Muscle of leg (tissue), 16 donors: ENCODE measurements around the gene SARS2. TPM values are rescaled to one million over a fixed set of nuclear protein-coding genes. Genes with fewer than 3 reads are reported as not detected.

Experiments
- DNase-seq: peaks from one replicate; pipeline ENCODE4 v3.0.0; 2013
- H3K27ac ChIP-seq: one replicate; pipeline ENCODE4 v1.5.1; 2013; ENCODE audit warnings: mild to moderate bottlenecking, low read length, control low read depth
- H3K27me3 ChIP-seq: one replicate; pipeline ENCODE4 v1.6.1; 2013; ENCODE audit warnings: low read length; ENCODE audit not compliant: control insufficient read depth, insufficient read depth
- H3K36me3 ChIP-seq: one replicate; pipeline ENCODE4 v1.6.1; 2013; ENCODE audit warnings: low read length; ENCODE audit not compliant: control insufficient read depth, insufficient read depth
- H3K4me1 ChIP-seq: one replicate; pipeline ENCODE4 v1.6.1; 2013; ENCODE audit warnings: low read length; ENCODE audit not compliant: control insufficient read depth, insufficient read depth
- H3K4me3 ChIP-seq: one replicate; pipeline ENCODE4 v1.5.1; 2013; ENCODE audit warnings: low read length, control low read depth
- H3K9me3 ChIP-seq: replicated peaks from 2 replicates; pipeline ENCODE4 v1.6.1; 2013; ENCODE audit warnings: low read depth, low read length; ENCODE audit not compliant: control insufficient read depth
- WGBS: methylation state at CpG from one replicate; pipeline ENCODE4 v1.1.5; 2013; ENCODE audit warnings: missing lambda C conversion rate; ENCODE audit not compliant: insufficient coverage; 5-methylcytosine and 5-hydroxymethylcytosine counted together
- long read RNA-seq, 11 donors: transcript quantifications; one replicate each; lab custom pipeline, GENCODE V29; 2026
- polyA plus RNA-seq, 8 donors: library from polyadenylated mRNA; unstranded; fragments of 120-200 nt; gene quantifications; one replicate each; pipeline versions ENCODE4 v1.2.1 to v1.2.3, GENCODE V29; 2013; ENCODE audit warnings: inconsistent platforms in 1 of 8, low replicate concordance in 1 of 8; ENCODE audit not compliant: insufficient read length in 8 of 8, insufficient read depth in 1 of 8
- total RNA-seq: library from RNA; stranded (reverse); fragments of 120-200 nt; gene quantifications from one replicate; pipeline ENCODE4 v1.2.4, GENCODE V29; 2013

Gene SARS2, protein sequence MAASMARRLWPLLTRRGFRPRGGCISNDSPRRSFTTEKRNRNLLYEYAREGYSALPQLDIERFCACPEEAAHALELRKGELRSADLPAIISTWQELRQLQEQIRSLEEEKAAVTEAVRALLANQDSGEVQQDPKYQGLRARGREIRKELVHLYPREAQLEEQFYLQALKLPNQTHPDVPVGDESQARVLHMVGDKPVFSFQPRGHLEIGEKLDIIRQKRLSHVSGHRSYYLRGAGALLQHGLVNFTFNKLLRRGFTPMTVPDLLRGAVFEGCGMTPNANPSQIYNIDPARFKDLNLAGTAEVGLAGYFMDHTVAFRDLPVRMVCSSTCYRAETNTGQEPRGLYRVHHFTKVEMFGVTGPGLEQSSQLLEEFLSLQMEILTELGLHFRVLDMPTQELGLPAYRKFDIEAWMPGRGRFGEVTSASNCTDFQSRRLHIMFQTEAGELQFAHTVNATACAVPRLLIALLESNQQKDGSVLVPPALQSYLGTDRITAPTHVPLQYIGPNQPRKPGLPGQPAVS
- 18.0 TPM for total RNA-seq
- 10 to 100 TPM; 20.3 to 36.7 (median 26.9) TPM for polyA plus RNA-seq
- long read RNA-seq, donor 1, partial matches to known transcripts = 0 of 1 reads
- long read RNA-seq, donor 1, other reads (novel, unspliced or antisense) = 0 of 1 reads
- long read RNA-seq, donor 2 = 0 reads
- long read RNA-seq, donor 3, transcript SARS2-201 (16 exons, 2,057 nt) = major isoform, 6 of 6 reads
- long read RNA-seq, donor 3, partial matches to known transcripts = 0 of 6 reads
- long read RNA-seq, donor 3, other reads (novel, unspliced or antisense) = 0 of 6 reads
- long read RNA-seq, donor 4, partial matches to known transcripts = 0 of 2 reads
- long read RNA-seq, donor 4, other reads (novel, unspliced or antisense) = 0 of 2 reads
- long read RNA-seq, donor 5, partial matches to known transcripts = 0 of 5 reads
- long read RNA-seq, donor 5, other reads (novel, unspliced or antisense) = 0 of 5 reads
- long read RNA-seq, donor 6, transcript SARS2-201 (16 exons, 2,057 nt) = major isoform, 8 of 9 reads
- long read RNA-seq, donor 6, partial matches to known transcripts = 0 of 9 reads
- long read RNA-seq, donor 6, other reads (novel, unspliced or antisense) = 0 of 9 reads
- long read RNA-seq, donor 7, partial matches to known transcripts = 0 of 2 reads
- long read RNA-seq, donor 7, other reads (novel, unspliced or antisense) = 0 of 2 reads
- long read RNA-seq, donor 8, partial matches to known transcripts = 0 of 2 reads
- long read RNA-seq, donor 8, other reads (novel, unspliced or antisense) = 0 of 2 reads
- long read RNA-seq, donor 9, partial matches to known transcripts = 0 of 2 reads
- long read RNA-seq, donor 9, other reads (novel, unspliced or antisense) = 0 of 2 reads
- long read RNA-seq, donor 10, partial matches to known transcripts = 0 of 4 reads
- long read RNA-seq, donor 10, other reads (novel, unspliced or antisense) = 0 of 4 reads
- long read RNA-seq, donor 11, partial matches to known transcripts = 0 of 1 reads
- long read RNA-seq, donor 11, other reads (novel, unspliced or antisense) = 0 of 1 reads

DNA sequence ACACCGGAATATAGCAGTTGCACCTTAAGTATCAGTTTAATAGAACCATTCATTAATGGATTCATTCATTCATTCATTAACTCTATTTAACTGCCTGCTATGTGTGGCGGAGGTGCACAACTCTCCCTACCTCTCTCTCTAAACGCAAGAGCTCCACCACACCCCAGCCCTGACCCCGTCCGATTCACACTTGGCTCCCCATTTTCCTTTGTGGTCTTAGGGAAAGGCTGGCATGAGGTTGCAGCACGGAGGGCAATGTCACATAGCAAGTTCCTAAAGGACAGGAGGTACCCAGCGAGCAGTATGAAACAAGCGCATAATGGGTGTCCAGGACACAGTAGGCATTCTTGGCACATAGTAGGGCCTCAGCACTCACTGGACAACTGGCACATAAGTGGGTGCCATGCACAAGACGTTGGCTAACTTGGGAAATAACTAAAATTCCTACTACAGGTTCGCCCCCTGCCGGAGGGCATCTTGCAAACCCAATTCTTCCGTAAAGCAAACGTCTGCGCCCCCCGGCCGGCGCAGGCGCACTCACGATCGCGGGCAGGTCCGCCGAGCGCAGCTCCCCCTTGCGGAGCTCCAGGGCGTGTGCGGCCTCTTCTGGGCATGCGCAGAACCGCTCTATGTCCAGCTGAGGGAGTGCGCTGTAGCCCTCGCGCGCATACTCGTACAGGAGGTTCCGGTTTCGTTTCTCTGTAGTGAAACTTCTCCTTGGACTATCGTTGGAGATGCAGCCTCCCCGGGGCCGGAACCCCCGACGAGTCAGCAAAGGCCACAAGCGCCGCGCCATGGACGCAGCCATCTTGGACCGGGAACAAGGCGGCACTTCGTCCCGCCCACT, at the start of gene SARS2:
TSS of gene SARS2 (minus strand) at position 835 of the 847 bp plus-strand sequence. CDS start at position 808, 27 bp downstream.
- H3K9me3 ChIP-seq = peaks cover 4% of the 10 kb centered on the region
- 3% methylated on average over 49 of the region's 49 CpGs for WGBS

DNA sequence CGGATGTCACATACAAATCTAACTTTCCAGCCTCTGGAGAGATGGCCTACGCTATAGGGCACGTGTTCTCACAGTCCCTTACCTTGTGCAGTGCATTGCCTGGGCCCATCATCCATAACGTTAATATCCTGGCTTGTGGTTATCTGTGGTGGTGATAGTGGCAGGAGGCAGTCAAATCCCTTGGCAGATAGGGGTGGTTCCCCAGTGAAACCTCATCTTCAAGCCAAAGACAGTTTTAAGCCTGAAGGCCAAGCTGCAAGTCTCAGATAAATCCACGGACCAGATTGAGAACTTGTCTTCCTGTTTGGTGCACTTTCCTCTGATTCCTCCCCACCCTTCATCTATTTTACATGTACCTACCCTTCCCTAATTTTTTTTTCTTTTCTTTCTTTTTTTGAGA, 49.2 kb upstream of the SARS2 start:
- DNase-seq = no peak
- WGBS = 83% methylated on average over 1 of the region's 5 CpGs
- peaks cover 5% of the 10 kb centered on the region for H3K27me3 ChIP-seq
- peaks cover 11% of the 10 kb centered on the region for H3K4me1 ChIP-seq
- H3K9me3 ChIP-seq = peaks cover 7% of the 10 kb centered on the region
- no peak overlapping the region for H3K27ac ChIP-seq
- no peak overlapping the region for H3K4me3 ChIP-seq
- H3K36me3 ChIP-seq = no peaks in the 10 kb centered on the region

More for the DNA sequence above, at the start of gene SARS2:
- H3K4me1 ChIP-seq = peaks cover 13% of the 10 kb centered on the region
- peak within 1 kb of the TSS; percentile 95 for H3K27ac ChIP-seq
- DNase-seq = peak; percentile 96
- H3K27me3 ChIP-seq = no peaks in the 10 kb centered on the region
- peak within 1 kb of the TSS; percentile 81 for H3K4me3 ChIP-seq
- peaks cover 44% of the 10 kb centered on the region for H3K36me3 ChIP-seq

DNA sequence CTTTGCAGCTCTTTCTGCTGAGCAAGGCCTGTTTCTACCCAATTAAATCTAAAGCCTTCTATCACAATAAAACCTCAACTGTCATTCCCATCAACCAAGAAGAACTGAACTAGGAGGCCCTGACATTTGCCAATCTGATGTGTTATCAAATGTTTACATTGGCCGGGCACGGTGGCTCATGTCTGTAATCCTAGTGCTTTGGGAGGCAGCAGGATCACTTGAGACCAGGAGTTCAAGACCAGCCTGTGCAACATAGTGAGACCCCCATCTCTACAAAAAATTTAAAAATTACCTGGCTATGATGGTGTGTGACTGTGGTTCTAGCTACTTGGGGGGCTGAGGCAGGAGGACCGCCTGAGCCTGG, 47.7 kb upstream of the SARS2 start:
- DNase-seq = no peak
- Histone ChIP-seq H3K36me3 (no peaks in the 10 kb centered on the region), H3K4me3 (no peak overlapping the region), H3K27ac (no peak overlapping the region), H3K9me3 (peaks cover 7% of the 10 kb centered on the region), H3K27me3 (peaks cover 5% of the 10 kb centered on the region), H3K4me1 (peaks cover 13% of the 10 kb centered on the region)
- WGBS = no CpG with 5 or more reads among the region's 3 CpGs

DNA sequence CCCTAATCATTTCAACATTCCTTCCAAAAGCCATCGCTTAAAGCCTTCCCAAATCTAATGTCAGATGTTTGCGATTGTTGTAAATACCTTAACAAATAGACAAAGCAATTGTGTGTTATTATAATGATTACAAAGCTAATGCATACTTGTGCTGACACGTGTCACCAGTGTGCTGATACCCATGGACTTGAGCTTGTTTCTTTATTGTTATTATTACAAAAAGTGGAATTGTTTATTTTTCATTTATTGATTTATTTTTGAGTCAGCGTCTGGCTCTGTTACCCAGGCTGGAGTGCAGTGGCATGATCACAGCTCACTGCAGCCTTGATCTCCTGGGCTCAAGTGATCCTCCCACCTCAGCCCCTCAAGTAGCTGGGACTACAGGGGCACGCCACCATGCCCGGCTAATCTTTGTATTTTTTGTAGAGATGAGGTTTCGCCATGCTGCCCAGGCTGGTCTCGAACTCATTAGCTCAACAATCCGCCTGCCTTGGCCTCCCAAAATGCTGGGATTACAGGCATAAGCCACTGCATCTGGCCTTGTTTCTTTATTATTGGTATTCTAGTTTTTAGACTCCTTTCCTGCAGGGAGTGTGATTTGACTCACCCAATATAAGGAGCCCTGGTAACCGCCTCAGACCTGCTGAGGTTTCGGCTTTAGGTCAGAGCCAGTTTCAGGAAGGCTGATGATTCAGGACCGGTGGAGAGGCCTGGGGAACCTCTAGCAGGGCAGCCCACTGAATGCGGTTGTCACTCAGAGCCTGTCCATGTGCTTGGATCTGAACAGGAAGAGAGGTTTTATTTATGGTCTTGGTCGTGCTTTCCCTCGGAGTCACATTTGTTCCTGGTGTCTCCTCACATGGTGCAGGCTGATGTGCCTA, 47.1 kb upstream of the SARS2 start:
- Histone ChIP-seq H3K36me3 (no peaks in the 10 kb centered on the region), H3K9me3 (peaks cover 7% of the 10 kb centered on the region), H3K27ac (no peak overlapping the region), H3K27me3 (peaks cover 5% of the 10 kb centered on the region), H3K4me3 (no peak overlapping the region), H3K4me1 (peaks cover 13% of the 10 kb centered on the region)
- peak; percentile 13 for DNase-seq
- 58% methylated on average over 6 of the region's 15 CpGs for WGBS

DNA sequence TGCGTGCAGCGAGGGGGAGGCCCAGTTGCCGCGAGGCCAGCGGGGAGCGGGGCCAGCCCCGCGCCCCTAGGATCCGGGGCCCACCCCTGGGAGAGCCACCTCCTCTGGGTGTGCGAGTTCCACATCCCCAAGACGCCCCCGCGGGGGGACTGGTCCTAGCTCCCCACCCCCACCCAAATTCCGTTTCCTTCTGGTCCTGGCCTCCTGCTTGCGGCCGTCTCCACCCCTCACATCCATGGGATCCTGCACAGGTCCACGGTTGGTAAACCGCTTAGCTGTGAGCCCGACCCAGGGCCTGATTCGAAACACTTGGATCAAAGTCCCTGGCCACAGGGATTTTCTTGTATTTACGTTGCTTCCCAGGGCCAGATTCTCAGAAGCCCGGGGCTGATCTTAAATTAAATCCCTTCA, 45.3 kb upstream of the SARS2 start:
- peak overlapping the region; percentile 93 for H3K27ac ChIP-seq
- peak overlapping the region; percentile 58 for H3K4me3 ChIP-seq
- H3K27me3 ChIP-seq = peaks cover 5% of the 10 kb centered on the region
- peaks cover 13% of the 10 kb centered on the region for H3K4me1 ChIP-seq
- peak; percentile 79 for DNase-seq
- WGBS = 0% methylated on average over 20 of the region's 22 CpGs
- H3K9me3 ChIP-seq = peaks cover 4% of the 10 kb centered on the region
- H3K36me3 ChIP-seq = peaks cover 3% of the 10 kb centered on the region

DNA sequence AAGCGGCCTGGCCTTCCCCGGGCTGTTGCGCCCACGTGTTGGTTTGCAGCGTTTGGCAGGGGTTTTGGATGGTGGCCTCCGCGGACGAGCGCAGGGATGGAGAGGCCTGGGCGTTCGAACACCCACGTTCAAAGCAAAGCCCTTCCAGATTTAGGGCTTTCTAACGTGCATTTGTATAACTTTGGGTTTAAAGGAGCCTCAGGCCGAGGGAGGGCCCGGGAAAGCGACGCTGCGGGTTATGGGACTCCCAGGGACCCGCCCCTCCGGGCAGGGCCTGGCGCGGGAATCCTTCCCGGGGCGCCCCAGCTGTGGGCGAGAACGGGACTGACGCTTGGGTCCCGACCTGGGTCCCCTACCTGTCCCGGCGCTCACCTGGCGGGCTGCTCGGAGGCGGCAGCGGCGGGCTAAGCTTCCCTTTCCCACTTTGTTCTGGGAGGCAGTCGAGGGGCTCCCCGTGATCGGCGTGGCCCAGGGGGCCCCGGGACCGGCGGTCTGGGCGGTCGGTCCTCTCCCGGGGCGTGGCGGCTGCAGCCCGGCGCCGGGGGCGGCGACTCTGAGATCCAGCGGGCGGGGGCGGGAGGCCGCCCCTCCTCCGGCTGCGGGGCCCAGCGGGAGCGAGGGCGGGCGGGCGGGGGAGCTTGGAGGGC, 44.8 kb upstream of the SARS2 start, which contains the start of gene FBXO17:
TSS of gene FBXO17 (minus strand) at position 529 of the 647 bp plus-strand sequence. CDS start 25,423 bp downstream, outside the sequence.
- Histone ChIP-seq H3K36me3 (peaks cover 3% of the 10 kb centered on the region), H3K4me3 (peak within 1 kb of the TSS; percentile 83), H3K27me3 (peaks cover 5% of the 10 kb centered on the region), H3K27ac (peak within 1 kb of the TSS; percentile 97), H3K9me3 (no peaks in the 10 kb centered on the region), H3K4me1 (peaks cover 13% of the 10 kb centered on the region)
- DNase-seq = peak; percentile 89
- under 1% methylated on average over 46 of the region's 63 CpGs for WGBS

DNA sequence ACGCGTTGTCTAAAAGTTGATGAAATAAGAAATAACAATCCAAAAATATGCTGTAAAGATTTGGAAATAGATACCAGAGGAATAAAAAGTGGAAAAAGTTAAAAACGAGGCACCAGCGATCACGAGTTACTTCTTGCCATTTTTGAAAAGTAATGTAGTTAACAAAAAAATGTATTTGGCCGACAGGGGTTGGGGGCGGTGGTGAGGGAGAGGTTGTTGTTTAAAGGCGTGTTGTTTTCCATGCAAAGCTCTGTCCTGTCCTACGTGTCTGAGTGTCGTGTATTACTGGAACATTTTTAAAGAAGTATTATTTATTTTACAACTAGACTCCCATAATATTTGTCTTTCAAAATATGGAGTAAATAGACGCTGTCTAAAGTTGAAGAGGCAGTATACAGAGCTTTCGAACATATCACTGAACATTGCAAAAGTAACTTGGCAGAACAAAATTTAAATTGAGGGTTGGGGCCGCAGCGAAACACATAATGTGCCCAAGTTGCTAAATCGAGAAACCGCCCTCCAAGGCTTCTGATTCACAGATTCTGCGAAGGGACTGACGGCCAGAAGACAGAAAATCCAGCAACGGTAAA, 44.2 kb upstream of the SARS2 start:
- WGBS = 5% methylated on average over 10 of the region's 19 CpGs
- peaks cover 5% of the 10 kb centered on the region for H3K27me3 ChIP-seq
- H3K27ac ChIP-seq = peak overlapping the region; percentile 97
- H3K4me3 ChIP-seq = peak overlapping the region; percentile 83
- peaks cover 3% of the 10 kb centered on the region for H3K36me3 ChIP-seq
- H3K4me1 ChIP-seq = peaks cover 13% of the 10 kb centered on the region
- no peaks in the 10 kb centered on the region for H3K9me3 ChIP-seq
- peak; percentile 74 for DNase-seq
